ENCODE results near the gene MAP3K4.

The MAP3K4 gene

DNA sequence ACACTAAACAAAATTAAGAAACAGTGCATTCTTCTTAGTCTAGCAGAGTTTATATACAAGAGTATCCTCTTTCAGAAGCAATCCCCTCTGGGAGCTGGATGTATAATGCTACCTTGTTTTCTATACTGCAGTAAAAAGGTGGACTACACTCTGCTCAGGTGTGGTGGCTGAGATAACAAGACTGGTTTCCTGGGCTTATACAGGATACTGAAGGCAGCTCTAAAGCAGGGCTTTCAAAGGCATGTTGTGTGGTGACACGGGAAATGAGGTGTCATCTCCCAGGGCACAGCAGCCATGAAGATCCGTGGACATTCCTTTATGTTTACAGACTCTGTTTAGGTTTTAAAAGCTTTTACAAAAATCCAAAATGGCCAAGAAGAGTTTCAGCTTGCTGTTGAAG is 136.7 kb downstream of the MAP3K4 start:
- DNase-seq (ENCODE audit: low read depth), result no peak

- DNase-seq (ENCODE audit: low read depth), result peak; percentile 25
Measured at GRCh38 chr6:161128680-161129196, 137.2 kb downstream of the MAP3K4 start.

GRCh38 chr6:161130541-161130940 is 139.0 kb downstream of the MAP3K4 start:
- DNase-seq (ENCODE audit: low read depth), result no peak

DNA sequence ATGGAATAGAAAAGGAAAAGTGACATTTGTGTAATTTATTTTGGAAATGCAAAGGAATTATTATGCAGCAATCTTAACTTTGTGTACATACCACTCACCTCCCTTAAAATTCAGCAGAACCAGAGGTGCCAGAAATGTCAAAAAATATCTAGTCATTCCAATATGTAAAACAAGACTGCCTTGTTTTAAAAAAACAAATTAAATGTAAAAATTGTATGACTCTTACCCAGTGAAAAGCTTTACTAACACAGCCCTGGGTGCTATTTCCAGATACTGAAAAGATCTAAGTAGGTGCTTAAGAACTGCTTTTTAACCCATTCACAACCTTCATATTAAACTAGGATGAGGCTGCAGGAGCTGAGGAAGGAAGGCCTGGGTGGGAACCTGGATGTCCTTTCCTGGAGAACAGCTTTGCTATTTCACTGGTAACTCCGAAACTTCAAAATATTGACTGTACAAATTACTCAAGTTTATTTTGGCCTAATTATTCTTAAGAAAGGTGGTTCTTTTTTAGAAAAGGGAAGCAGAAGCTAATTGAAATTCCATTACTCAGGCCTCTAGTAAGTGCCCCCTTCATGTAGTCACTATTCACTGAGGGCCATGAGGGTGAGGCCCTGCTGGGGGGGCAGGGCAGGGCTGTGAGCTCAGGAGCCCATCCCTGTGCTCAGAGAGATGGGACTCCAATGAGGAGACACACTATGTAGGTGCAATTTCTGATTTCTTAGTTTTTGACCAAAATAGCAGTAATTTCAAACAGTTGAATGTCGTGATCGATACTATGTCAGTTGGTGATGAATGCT is 139.6 kb downstream of the MAP3K4 start:
- DNase-seq (ENCODE audit: low read depth), result no peak

GRCh38 chr6:161132384-161132783 is 140.8 kb downstream of the MAP3K4 start:
- no peak for DNase-seq (ENCODE audit: low read depth)

GRCh38 chr6:161133963-161134362 is 142.4 kb downstream of the MAP3K4 start:
- no peak for DNase-seq (ENCODE audit: low read depth)

DNA sequence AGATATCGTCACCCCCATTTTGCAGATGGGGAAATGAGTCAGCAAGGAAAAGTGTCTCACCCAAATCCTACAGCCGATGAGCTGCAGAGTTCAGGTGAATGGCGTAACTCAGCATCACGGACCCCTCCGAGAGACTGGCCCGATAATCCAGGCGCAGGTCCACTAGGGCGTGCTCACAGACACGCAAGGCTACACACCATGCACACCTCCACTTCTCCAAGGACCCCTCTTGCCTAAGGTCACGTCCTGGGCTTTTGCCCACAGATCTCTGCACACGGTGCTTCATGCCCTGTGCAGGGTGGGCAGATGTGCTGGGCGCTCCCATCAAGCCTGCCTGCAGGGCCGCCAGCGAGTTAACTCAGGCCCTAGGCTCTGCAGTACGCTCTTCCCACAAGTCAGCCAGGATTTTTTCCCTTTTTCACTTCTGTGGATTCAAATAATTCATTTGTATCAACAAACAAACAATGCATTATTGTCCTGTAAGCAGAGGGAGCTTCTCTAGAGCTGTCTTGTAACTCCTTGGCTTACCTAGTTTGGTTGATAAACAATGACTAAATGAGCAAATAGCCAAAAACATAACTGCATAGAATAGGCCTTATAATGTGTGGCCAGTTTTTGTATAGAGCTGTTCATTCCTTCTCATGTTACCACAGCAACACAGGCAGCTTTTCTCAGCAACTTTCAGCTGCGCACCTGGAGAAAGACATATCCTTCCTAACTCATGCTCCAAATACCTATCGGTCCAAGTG is 143.2 kb downstream of the MAP3K4 start:
- DNase-seq (ENCODE audit: low read depth), result no peak

DNA sequence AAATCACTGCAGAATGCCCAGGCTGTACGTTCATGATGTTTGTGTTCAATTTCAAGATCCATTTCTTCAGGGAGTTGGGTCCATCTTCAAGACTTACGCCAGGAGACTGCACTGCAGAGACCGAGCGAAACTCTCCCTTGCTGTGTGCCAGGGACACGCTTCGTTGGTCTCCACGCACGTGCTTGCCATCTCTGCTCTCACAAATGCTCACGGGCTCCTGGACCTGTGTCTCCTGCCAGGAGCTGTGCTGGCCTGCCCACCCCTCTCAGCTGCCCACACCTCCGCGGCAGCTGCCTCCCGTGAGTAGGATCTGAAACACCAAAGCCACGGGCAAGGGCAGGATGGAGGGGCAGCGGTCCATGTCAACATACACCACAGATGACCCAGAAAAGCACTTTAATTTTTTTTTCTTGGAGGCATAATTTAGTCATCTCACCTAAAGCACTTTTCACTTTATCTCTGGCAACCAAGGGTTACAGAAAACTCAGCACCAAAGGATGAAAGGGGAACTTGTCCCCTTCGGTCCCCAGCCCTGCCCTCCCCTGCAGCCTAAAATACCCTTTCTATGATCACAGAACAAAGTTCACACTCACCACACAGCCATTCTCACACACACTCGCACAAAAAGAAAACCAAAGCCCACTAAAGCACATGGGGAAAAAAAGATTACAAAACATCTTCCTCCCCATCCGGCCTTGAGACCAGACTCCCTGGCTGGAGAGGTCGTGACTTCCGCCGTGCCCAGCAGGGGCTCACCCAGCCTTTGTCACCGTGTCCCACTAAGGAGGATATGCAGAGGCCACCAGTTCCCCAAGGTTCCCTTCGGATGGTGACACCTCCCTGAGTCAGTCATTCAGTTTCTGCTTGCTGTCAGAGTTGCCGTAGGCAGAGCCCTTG is 144.4 kb downstream of the MAP3K4 start:
- no peak for DNase-seq (ENCODE audit: low read depth)

GRCh38 chr6:161136655-161137054 is 145.1 kb downstream of the MAP3K4 start:
- no peak for DNase-seq (ENCODE audit: low read depth)

GRCh38 chr6:161137320-161137719 is 145.8 kb downstream of the MAP3K4 start:
- DNase-seq (ENCODE audit: low read depth), result no peak

DNA sequence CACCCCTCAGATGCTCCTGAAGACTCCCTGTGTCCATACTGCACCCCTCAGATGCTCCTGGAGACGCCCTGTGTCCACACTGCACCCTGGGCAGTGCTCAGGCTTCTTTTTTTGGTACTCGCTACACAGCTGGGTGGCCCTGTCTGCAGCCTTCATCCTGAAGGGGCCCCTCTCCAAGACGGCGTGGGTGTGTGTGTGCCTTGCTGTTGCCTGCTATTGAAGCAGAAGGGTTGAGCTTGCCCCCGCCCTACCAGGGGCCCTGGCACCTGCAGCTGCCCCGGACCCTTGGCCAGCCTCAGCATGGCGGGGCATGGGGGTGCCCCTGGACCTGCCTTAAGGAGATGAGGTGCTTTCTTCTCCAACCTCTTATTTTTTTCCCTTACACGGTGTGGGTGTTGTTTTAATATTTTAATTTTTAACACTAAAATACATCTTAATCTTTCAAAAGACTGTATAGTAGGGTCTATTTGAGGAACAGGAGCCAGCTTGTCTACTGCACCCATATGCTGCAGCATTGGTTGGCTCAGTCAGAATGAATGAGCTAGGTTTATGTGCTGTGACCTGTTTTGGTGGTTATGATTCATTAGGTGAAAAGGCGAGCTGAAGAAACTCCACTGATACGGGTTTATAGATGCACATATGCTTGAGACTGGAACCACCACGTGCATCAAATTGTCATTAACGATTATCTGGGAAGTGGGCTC is 146.4 kb downstream of the MAP3K4 start:
- no peak for DNase-seq (ENCODE audit: low read depth)

- no peak for DNase-seq (ENCODE audit: low read depth)
Measured at GRCh38 chr6:161138543-161139303, 147.2 kb downstream of the MAP3K4 start.

DNA sequence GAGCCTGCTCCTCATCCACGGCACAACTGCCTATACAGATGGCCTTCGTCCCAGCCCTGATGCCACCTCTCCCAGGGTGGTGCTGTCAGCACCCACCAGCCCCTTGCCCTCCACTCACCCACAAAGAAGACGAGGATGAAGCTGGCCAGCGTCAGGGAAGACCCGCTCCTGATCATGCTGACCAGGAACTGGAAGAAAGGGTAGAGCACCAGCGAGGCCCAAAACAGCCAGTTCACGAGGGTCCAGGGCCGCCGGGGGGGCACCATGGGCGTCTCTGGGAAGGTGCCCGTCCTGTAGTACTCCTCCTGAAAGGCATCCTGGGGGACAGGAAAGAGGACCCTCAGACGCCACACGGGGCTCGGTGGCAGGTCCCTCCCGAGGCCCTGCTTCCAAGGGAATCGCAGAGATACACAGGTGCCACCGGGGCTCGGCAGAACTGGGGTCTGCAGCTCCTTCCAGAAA is 147.8 kb downstream of the MAP3K4 start:
- DNase-seq (ENCODE audit: low read depth), result no peak

GRCh38 chr6:161139766-161140553 is 148.4 kb downstream of the MAP3K4 start:
- DNase-seq (ENCODE audit: low read depth), result no peak

- no peak for DNase-seq (ENCODE audit: low read depth)
Measured at GRCh38 chr6:161140554-161140875, 148.9 kb downstream of the MAP3K4 start.

- DNase-seq (ENCODE audit: low read depth), result no peak
Measured at GRCh38 chr6:161141173-161141572, 149.6 kb downstream of the MAP3K4 start.

DNA sequence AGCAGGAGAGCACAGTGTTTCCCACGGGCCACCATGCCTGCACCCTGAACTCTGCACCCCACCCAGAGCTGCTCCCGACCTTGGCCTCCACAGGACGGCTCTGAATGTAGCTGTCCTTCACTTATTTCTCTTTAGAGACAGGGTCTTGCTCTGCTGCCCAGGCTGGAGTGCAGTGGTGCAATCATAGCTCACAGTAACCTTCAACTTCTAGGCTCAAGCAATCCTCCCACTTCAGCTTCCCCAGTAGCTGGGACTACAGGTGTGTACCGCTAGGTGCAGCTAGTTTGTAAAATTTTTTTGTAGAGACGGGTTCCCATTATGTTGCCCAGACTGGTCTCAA is 151.4 kb downstream of the MAP3K4 start:
- DNase-seq (ENCODE audit: low read depth), result no peak

DNA sequence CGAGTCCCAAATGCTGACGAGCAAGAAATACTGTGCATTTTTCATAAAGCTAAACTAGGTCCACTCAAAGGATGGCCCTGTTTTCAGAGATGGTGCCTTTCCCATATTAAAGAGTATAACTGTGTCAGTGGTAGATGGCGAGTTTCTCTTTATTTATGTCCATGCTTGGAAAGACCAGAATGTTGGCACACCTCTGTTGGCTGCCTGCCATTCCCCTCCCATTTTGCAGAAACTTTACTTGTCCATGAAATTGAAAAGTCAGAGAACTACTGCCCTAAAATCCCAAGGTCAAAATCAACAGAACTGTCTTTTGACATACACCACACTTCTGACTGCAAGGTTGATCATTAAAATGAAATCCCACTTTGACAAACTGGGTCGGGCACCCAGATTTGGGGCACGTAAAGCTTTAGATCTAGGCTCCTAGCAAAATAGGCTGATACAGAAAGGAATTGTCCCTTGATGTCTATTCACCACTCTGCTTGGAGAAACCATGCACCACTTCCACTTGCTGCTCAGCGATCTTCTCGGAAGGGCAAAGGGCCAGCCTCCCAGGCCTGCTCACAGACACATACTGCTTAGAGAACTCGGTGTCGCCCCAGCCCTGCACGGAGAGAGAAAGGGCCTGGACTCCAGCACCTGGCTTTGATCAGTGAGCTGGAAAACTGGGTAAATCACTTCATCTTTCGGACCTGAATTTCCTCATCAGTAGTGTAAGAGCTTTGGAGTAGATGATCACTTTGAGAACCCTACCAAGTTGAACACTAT is 152.3 kb downstream of the MAP3K4 start:
- DNase-seq (ENCODE audit: low read depth), result no peak

- DNase-seq (ENCODE audit: low read depth), result no peak
Measured at GRCh38 chr6:161150136-161150535, 158.6 kb downstream of the MAP3K4 start.
